GM10847 (cell line): ENCODE results near the gene ZFPM1.

Source experiments
- POLR2A ChIP-seq: IDR thresholded peaks from 2 replicates; pipeline ENCODE4 v1.6.1; 2011; ENCODE audit not compliant: insufficient read length; ENCODE audit errors: extremely low read depth

Gene ZFPM1

GRCh38 chr16:88585269-88585668 is 132.2 kb downstream of the ZFPM1 start:
- no peak for TF ChIP-seq POLR2A

GRCh38 chr16:88585927-88586581 is 133.0 kb downstream of the ZFPM1 start:
- no peak for TF ChIP-seq POLR2A
